WTC11 (cell line): Measurements from ENCODE around the gene GDF7.

Source experiments
- CREB1 ChIP-seq: sonication (generic); formaldehyde crosslinking; IDR thresholded peaks from 2 replicates; pipeline ENCODE4 v1.8.0; 2023; ENCODE audit warnings: mild to moderate bottlenecking, missing genetic modification reagents
- ELF4 ChIP-seq: sonication (generic); formaldehyde crosslinking; IDR thresholded peaks from 2 replicates; pipeline ENCODE4 v1.8.1; 2022; ENCODE audit warnings: low read depth, mild to moderate bottlenecking, moderate library complexity, missing genetic modification reagents
- ESRRA ChIP-seq: sonication (generic); formaldehyde crosslinking; IDR thresholded peaks from 2 replicates; pipeline ENCODE4 v1.8.1; 2022; ENCODE audit warnings: mild to moderate bottlenecking, missing genetic modification reagents, borderline replicate concordance
- ETV6 ChIP-seq: sonication (generic); formaldehyde crosslinking; IDR thresholded peaks from 2 replicates; pipeline ENCODE4 v1.8.1; 2022; ENCODE audit warnings: mild to moderate bottlenecking, missing genetic modification reagents
- KAT7 ChIP-seq: sonication (generic); formaldehyde crosslinking; IDR thresholded peaks from 2 replicates; pipeline ENCODE4 v1.8.1; 2023; ENCODE audit warnings: missing genetic modification reagents, mild to moderate bottlenecking, borderline replicate concordance
- ZNF138 ChIP-seq: sonication (generic); formaldehyde crosslinking; conservative IDR thresholded peaks from 2 replicates; pipeline ENCODE4 v1.8.1; 2022; ENCODE audit warnings: mild to moderate bottlenecking, moderate library complexity, missing genetic modification reagents
- TF ChIP-seq, protein P1 (sequence below): fragments of 200-600 bp; IDR thresholded peaks from 2 replicates; pipeline ENCODE4 v1.8.0; 2022; ENCODE audit warnings: antibody characterized with exemption
- TF ChIP-seq, protein P2 (sequence below): sonication (generic); formaldehyde crosslinking; IDR thresholded peaks from 2 replicates; pipeline ENCODE4 v1.8.1; 2022; ENCODE audit warnings: missing genetic modification reagents, borderline replicate concordance
- TF ChIP-seq, protein P3 (sequence below): fragments of 250-450 bp; sonication (Bioruptor Pico); IDR thresholded peaks from 2 replicates; pipeline ENCODE4 v1.9.0; 2021; ENCODE audit warnings: mild to moderate bottlenecking

DNA sequence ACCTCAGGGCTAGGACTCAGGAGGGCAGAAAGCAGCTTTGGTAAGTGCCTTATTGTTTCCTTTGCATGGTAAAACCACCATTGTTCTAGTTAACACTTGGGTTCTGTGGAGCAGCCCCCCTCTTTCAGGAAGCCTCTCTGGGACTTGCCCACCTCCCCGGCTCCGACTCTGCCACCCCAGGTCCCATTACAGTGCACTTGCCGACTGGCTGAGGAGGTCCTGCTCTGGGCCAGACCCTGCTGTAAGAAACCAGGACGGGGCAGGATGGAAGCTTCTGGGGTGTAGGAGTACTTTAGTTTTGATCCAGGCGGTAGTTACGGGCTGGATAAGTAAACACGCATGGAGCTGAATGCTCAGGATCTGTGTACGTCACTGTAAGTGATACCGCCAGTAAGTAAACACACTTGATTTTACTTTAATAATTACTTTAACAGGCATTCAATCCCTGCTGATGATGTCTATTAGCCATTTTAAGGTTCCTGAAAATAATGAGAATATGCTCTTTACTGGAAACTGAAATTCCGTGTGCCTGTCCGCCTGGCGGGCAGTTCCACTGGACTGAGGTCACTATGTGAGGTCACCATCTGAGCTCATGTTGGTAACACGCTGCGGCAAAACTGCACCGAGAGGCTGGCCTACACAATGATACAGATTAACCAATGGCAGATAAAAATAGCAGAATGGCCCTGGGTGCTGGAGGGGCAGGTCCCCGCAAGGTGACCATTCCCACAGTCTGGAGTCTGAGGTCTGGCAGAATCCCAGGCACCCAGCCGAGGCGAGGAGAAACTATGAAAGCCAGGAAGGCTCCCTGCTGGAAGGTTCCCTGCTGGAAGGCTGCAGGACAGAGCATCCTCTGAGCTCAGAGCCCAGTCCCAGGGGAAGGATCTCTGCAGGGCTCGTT lies 41.2 kb upstream of the GDF7 start:
- TF ChIP-seq KAT7 (CRISPR knock-in tag) (no peak), ZNF138 (no peak), ETV6 (CRISPR knock-in tag) (no peak), ESRRA (CRISPR knock-in tag) (no peak), CREB1 (CRISPR knock-in tag) (no peak), ELF4 (CRISPR knock-in tag) (no peak)
- TF ChIP-seq, protein P1, sequence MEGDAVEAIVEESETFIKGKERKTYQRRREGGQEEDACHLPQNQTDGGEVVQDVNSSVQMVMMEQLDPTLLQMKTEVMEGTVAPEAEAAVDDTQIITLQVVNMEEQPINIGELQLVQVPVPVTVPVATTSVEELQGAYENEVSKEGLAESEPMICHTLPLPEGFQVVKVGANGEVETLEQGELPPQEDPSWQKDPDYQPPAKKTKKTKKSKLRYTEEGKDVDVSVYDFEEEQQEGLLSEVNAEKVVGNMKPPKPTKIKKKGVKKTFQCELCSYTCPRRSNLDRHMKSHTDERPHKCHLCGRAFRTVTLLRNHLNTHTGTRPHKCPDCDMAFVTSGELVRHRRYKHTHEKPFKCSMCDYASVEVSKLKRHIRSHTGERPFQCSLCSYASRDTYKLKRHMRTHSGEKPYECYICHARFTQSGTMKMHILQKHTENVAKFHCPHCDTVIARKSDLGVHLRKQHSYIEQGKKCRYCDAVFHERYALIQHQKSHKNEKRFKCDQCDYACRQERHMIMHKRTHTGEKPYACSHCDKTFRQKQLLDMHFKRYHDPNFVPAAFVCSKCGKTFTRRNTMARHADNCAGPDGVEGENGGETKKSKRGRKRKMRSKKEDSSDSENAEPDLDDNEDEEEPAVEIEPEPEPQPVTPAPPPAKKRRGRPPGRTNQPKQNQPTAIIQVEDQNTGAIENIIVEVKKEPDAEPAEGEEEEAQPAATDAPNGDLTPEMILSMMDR = no peak
- TF ChIP-seq, protein P2, sequence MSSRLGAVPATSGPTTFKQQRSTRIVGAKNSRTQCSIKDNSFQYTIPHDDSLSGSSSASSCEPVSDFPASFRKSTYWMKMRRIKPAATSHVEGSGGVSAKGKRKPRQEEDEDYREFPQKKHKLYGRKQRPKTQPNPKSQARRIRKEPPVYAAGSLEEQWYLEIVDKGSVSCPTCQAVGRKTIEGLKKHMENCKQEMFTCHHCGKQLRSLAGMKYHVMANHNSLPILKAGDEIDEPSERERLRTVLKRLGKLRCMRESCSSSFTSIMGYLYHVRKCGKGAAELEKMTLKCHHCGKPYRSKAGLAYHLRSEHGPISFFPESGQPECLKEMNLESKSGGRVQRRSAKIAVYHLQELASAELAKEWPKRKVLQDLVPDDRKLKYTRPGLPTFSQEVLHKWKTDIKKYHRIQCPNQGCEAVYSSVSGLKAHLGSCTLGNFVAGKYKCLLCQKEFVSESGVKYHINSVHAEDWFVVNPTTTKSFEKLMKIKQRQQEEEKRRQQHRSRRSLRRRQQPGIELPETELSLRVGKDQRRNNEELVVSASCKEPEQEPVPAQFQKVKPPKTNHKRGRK = no peak
- TF ChIP-seq, protein P3, sequence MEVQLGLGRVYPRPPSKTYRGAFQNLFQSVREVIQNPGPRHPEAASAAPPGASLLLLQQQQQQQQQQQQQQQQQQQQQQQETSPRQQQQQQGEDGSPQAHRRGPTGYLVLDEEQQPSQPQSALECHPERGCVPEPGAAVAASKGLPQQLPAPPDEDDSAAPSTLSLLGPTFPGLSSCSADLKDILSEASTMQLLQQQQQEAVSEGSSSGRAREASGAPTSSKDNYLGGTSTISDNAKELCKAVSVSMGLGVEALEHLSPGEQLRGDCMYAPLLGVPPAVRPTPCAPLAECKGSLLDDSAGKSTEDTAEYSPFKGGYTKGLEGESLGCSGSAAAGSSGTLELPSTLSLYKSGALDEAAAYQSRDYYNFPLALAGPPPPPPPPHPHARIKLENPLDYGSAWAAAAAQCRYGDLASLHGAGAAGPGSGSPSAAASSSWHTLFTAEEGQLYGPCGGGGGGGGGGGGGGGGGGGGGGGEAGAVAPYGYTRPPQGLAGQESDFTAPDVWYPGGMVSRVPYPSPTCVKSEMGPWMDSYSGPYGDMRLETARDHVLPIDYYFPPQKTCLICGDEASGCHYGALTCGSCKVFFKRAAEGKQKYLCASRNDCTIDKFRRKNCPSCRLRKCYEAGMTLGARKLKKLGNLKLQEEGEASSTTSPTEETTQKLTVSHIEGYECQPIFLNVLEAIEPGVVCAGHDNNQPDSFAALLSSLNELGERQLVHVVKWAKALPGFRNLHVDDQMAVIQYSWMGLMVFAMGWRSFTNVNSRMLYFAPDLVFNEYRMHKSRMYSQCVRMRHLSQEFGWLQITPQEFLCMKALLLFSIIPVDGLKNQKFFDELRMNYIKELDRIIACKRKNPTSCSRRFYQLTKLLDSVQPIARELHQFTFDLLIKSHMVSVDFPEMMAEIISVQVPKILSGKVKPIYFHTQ (CRISPR knock-in tag) = no peak
